HS-27A (cell line): ENCODE measurements around the gene UGGT1.

ENCODE experiments used
- DNase-seq: peaks from one replicate; pipeline ENCODE4 v3.0.0-alpha.2; 2012; ENCODE audit warnings: low read depth, missing footprints

UGGT1 gene

GRCh38 chr2:128215897-128216642 lies 125.1 kb downstream of the UGGT1 start:
- DNase-seq, result no peak

- no peak for DNase-seq
Observed at GRCh38 chr2:128217671-128218070, 126.7 kb downstream of the UGGT1 start.

- no peak for DNase-seq
Observed at GRCh38 chr2:128219891-128220290, 128.9 kb downstream of the UGGT1 start.

GRCh38 chr2:128227862-128228261 lies 136.9 kb downstream of the UGGT1 start:
- no peak for DNase-seq

- DNase-seq, result no peak
Observed at GRCh38 chr2:128228894-128229293, 137.9 kb downstream of the UGGT1 start.

- DNase-seq, result peak; percentile 40
Observed at GRCh38 chr2:128232965-128233789, 142.2 kb downstream of the UGGT1 start.

GRCh38 chr2:128233790-128234395 lies 142.9 kb downstream of the UGGT1 start:
- no peak for DNase-seq

- no peak for DNase-seq
Observed at GRCh38 chr2:128234613-128235012, 143.6 kb downstream of the UGGT1 start.

GRCh38 chr2:128235581-128235980 lies 144.6 kb downstream of the UGGT1 start:
- DNase-seq, result no peak

- DNase-seq, result peak; percentile 40
Observed at GRCh38 chr2:128236491-128237035, 145.6 kb downstream of the UGGT1 start.

- DNase-seq, result no peak
Observed at GRCh38 chr2:128237081-128237534, 146.1 kb downstream of the UGGT1 start.

- DNase-seq, result no peak
Observed at GRCh38 chr2:128237911-128238697, 147.1 kb downstream of the UGGT1 start.

- DNase-seq, result no peak
Observed at GRCh38 chr2:128241896-128242295, 150.9 kb downstream of the UGGT1 start.
